K562 (cell line): ENCODE data around the gene SMG6. TPM values are rescaled to one million over a fixed set of nuclear protein-coding genes. Genes with fewer than 3 reads are reported as not detected.

Experiments
- ETV1 ChIP-seq: fragments of 450-650 bp; conservative IDR thresholded peaks from 2 replicates; pipeline ENCODE4 v1.6.1; 2016; ENCODE audit warnings: missing genetic modification characterization, control low read depth, low read depth, missing compliant biosample characterization
- ETV6 ChIP-seq, 3 experiments: fragments of 150-350 bp in 1 of 3; sonication (generic) in 1 of 3; formaldehyde crosslinking in 1 of 3; IDR thresholded peaks; 2 replicates each; pipeline versions ENCODE4 v1.6.1 to v1.8.0; 2014 to 2022; ENCODE audit warnings: borderline replicate concordance in 2 of 3, low read depth in 2 of 3, antibody characterized with exemption in 1 of 3, low read length in 1 of 3, mild to moderate bottlenecking in 1 of 3, missing genetic modification reagents in 1 of 3
- SMARCC2 ChIP-seq: fragments of 450-650 bp; IDR thresholded peaks from 2 replicates; pipeline ENCODE4 v1.6.1; 2017; ENCODE audit warnings: antibody characterized with exemption, moderate library complexity, mild to moderate bottlenecking, low read depth
- USF1 ChIP-seq: sonication (generic); formaldehyde crosslinking; IDR thresholded peaks from 2 replicates; pipeline ENCODE4 v1.9.0; 2022; ENCODE audit warnings: mild to moderate bottlenecking, missing genetic modification reagents
- ZNF124 ChIP-seq: sonication (generic); formaldehyde crosslinking; IDR thresholded peaks from 2 replicates; pipeline ENCODE4 v1.8.1; 2022; ENCODE audit warnings: missing genetic modification reagents
- ZNF318 ChIP-seq, 2 experiments: fragments of 450-650 bp; IDR thresholded peaks; 2 replicates each; pipeline ENCODE4 v1.6.1; 2016; ENCODE audit warnings: mild to moderate bottlenecking in 2 of 2, borderline replicate concordance in 1 of 2, low read depth in 1 of 2, moderate library complexity in 1 of 2
- polyA plus RNA-seq, 8 experiments: library from polyadenylated mRNA; depleted of rRNA in 4 of 8; stranded (reverse) in 5 of 8; unstranded in 3 of 8; fragments of >200 nt; fragmentation: Nextera tagmentation in 2 of 8; fragmentation: Illumina TruSeq in 1 of 8; extraction: Ambion mirVana in 2 of 8; extraction: Trizol in 1 of 8; gene quantifications; 2 replicates each; pipeline versions ENCODE4 v1.2.1 to v1.2.3, GENCODE V29; 2011 to 2014; ENCODE audit warnings: inconsistent platforms in 1 of 8, missing spikeins in 1 of 8
- total RNA-seq, 7 experiments: library from RNA; depleted of rRNA in 6 of 7; stranded (reverse); fragments of >200 nt in 6 of 7; fragmentation: Illumina TruSeq in 2 of 7; extraction: Trizol in 2 of 7; gene quantifications; 2 replicates each; pipeline versions ENCODE4 v1.2.1 to v1.2.3, GENCODE V29; 2011 to 2021; ENCODE audit warnings: low replicate concordance in 1 of 7
- TF ChIP-seq, protein P1 (sequence below): fragments of 450-650 bp; IDR thresholded peaks from 2 replicates; pipeline ENCODE4 v1.6.1; 2017; ENCODE audit warnings: antibody characterized with exemption, mild to moderate bottlenecking
- TF ChIP-seq, protein P2 (sequence below): fragments of 250-450 bp; sonication (Bioruptor Pico); IDR thresholded peaks from 2 replicates; pipeline ENCODE4 v1.9.0; 2021; ENCODE audit warnings: mild to moderate bottlenecking, inconsistent platforms

The SMG6 gene
- total and polyA plus RNA-seq, 9 of the 15 experiments (the other 6 are each of a cell fraction or from before 2014, with no cell fraction given), result 0.44 to 13.9 (median 6.0) TPM

DNA sequence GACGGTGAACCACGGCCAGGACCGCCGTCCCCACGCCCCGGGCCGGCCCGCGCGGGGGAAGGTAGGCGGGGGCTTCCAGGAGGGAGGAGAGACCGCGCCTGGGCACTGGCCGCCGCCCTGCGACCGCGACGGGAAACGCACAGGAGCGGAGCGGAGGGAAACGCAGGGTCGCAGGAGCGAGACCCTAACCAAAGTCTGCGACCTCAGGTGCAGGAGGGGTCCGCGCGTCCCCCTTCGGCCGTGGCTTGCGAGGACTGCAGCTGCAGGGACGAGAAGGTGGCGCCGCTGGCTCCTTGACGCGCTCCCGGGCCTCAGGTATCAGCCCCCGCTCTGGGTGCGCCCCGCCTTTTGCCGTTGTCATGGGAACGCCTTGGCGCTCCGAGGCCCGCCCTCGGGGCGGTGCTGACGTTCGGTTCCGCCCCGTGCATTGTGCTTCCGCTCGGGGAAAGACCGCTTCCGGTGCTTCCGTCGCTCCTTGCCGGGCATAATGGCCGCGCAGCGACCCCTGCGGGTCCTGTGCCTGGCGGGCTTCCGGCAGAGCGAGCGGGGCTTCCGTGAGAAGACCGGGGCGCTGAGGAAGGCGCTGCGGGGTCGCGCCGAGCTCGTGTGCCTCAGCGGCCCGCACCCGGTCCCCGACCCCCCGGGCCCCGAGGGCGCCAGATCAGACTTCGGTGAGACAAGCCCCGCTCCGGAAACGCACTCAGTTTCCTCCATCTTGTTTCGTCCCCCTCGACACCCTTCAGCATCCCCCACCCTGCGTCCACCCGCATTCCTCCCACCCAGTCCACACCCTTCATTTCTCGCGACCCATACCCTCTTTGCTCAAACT, 261.8 kb downstream of the SMG6 start, which contains the start of gene OVCA2 (continued):
- TF ChIP-seq, protein P1, sequence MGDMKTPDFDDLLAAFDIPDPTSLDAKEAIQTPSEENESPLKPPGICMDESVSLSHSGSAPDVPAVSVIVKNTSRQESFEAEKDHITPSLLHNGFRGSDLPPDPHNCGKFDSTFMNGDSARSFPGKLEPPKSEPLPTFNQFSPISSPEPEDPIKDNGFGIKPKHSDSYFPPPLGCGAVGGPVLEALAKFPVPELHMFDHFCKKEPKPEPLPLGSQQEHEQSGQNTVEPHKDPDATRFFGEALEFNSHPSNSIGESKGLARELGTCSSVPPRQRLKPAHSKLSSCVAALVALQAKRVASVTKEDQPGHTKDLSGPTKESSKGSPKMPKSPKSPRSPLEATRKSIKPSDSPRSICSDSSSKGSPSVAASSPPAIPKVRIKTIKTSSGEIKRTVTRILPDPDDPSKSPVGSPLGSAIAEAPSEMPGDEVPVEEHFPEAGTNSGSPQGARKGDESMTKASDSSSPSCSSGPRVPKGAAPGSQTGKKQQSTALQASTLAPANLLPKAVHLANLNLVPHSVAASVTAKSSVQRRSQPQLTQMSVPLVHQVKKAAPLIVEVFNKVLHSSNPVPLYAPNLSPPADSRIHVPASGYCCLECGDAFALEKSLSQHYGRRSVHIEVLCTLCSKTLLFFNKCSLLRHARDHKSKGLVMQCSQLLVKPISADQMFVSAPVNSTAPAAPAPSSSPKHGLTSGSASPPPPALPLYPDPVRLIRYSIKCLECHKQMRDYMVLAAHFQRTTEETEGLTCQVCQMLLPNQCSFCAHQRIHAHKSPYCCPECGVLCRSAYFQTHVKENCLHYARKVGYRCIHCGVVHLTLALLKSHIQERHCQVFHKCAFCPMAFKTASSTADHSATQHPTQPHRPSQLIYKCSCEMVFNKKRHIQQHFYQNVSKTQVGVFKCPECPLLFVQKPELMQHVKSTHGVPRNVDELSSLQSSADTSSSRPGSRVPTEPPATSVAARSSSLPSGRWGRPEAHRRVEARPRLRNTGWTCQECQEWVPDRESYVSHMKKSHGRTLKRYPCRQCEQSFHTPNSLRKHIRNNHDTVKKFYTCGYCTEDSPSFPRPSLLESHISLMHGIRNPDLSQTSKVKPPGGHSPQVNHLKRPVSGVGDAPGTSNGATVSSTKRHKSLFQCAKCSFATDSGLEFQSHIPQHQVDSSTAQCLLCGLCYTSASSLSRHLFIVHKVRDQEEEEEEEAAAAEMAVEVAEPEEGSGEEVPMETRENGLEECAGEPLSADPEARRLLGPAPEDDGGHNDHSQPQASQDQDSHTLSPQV, result no peak
- TF ChIP-seq, protein P2, sequence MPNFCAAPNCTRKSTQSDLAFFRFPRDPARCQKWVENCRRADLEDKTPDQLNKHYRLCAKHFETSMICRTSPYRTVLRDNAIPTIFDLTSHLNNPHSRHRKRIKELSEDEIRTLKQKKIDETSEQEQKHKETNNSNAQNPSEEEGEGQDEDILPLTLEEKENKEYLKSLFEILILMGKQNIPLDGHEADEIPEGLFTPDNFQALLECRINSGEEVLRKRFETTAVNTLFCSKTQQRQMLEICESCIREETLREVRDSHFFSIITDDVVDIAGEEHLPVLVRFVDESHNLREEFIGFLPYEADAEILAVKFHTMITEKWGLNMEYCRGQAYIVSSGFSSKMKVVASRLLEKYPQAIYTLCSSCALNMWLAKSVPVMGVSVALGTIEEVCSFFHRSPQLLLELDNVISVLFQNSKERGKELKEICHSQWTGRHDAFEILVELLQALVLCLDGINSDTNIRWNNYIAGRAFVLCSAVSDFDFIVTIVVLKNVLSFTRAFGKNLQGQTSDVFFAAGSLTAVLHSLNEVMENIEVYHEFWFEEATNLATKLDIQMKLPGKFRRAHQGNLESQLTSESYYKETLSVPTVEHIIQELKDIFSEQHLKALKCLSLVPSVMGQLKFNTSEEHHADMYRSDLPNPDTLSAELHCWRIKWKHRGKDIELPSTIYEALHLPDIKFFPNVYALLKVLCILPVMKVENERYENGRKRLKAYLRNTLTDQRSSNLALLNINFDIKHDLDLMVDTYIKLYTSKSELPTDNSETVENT (CRISPR knock-in tag), result no peak
- no peak for TF ChIP-seq ZNF124 (CRISPR knock-in tag)
- TF ChIP-seq SMARCC2, result no peak
- TF ChIP-seq ZNF318 (IDR thresholded peaks at IDR 0.05; ENCODE audit: borderline replicate concordance in 1 of 2, low read depth in 1 of 2), result no peak
- no peak for TF ChIP-seq ETV6 (IDR thresholded peaks at IDR 0.05; ENCODE audit: borderline replicate concordance in 1 of 2, low read depth in 2 of 2, low read length in 1 of 2)
- no peak for TF ChIP-seq ETV6 (CRISPR knock-in tag; IDR thresholded peaks at IDR 0.05; ENCODE audit: borderline replicate concordance)
- peak; percentile 74 for TF ChIP-seq ETV1 (tag)
- TF ChIP-seq USF1 (CRISPR knock-in tag), result no peak
